ENCODE results near the gene FBXL5. TPM values are rescaled to one million over a fixed set of nuclear protein-coding genes. Genes with fewer than 3 reads are reported as not detected.

The FBXL5 gene
- polyA plus RNA-seq, 4 donors: 38.4 to 63.6 (median 53.6) TPM

DNA sequence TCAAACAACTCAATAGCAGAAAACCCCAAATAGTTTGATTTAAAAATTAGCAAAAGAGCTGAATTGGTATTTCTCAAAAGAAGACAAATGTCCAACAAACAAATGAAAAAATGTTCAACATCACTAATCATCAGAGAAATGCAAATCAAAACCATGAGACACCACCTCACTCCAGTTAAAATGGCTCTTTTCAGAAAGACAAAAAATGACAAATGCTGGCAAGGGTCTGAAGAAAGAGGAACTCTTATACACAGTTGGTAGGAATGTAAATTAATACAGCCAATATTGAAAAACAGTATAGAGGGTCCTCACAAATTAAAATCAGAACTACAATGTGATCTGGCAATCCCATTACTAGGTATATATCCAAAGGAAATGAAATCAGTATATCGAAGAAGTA is 70.4 kb downstream of the FBXL5 start:
- H3K27me3 ChIP-seq (ENCODE audit: control insufficient read depth in 3 of 3, insufficient read depth in 3 of 3, low read length in 3 of 3): no peaks in the 10 kb centered on the region
- FAIRE-seq (no peak), DNase-seq (no peak)
- H3K4me3 ChIP-seq (ENCODE audit: low read depth in 1 of 3, low read length in 3 of 3): no peak overlapping the region
- peaks cover 0 to 2% (median 2%) of the 10 kb centered on the region in 3 donors for H3K36me3 ChIP-seq (ENCODE audit: control insufficient read depth in 3 of 3, insufficient read depth in 2 of 3, low read depth in 1 of 3, low read length in 3 of 3)
- H3K27ac ChIP-seq (ENCODE audit: low read depth in 1 of 3, low read length in 2 of 3): no peak overlapping the region
- 98 to 100% (median 100%) methylated on average over 1 of the region's 1 CpG for WGBS, 3 donors
- no peaks in the 10 kb centered on the region for H3K9me3 ChIP-seq (ENCODE audit: control insufficient read depth in 2 of 2, insufficient read depth in 1 of 2, low read depth in 1 of 2, low read length in 1 of 2)
- no peaks in the 10 kb centered on the region for H3K4me1 ChIP-seq (ENCODE audit: control insufficient read depth in 3 of 3, insufficient read depth in 2 of 3, low read depth in 1 of 3, low read length in 2 of 3)

DNA sequence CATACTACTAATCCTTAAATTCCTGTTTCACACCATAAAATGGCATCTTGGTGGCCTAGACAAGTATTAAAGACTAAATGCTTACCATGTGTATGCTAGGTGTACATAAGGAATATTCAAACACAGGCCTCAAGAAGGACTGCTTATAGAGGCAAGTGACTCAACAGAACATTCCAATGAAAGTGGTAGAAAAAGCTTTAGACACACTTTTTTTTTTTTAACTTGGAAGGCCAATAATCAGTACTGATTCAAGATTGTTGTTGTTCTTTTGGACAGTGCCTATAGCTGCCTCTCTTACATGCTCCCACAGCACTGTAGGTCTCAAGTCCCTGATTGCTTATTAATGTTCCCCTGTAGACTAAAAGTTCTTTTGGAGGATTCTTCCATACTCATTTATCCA is 77.6 kb downstream of the FBXL5 start:
- no peaks in the 10 kb centered on the region for H3K9me3 ChIP-seq (ENCODE audit: control insufficient read depth in 2 of 2, insufficient read depth in 1 of 2, low read depth in 1 of 2, low read length in 1 of 2)
- H3K27ac ChIP-seq (ENCODE audit: low read depth in 1 of 3, low read length in 2 of 3): no peak overlapping the region
- no peak overlapping the region for H3K4me3 ChIP-seq (ENCODE audit: low read depth in 1 of 3, low read length in 3 of 3)
- DNase-seq: no peak
- H3K4me1 ChIP-seq (ENCODE audit: control insufficient read depth in 3 of 3, insufficient read depth in 2 of 3, low read depth in 1 of 3, low read length in 2 of 3): no peaks in the 10 kb centered on the region
- FAIRE-seq: no peak
- peaks cover 0 to 9% (median 2%) of the 10 kb centered on the region in 3 donors for H3K36me3 ChIP-seq (ENCODE audit: control insufficient read depth in 3 of 3, insufficient read depth in 2 of 3, low read depth in 1 of 3, low read length in 3 of 3)
- H3K27me3 ChIP-seq (ENCODE audit: control insufficient read depth in 3 of 3, insufficient read depth in 3 of 3, low read length in 3 of 3): no peaks in the 10 kb centered on the region

DNA sequence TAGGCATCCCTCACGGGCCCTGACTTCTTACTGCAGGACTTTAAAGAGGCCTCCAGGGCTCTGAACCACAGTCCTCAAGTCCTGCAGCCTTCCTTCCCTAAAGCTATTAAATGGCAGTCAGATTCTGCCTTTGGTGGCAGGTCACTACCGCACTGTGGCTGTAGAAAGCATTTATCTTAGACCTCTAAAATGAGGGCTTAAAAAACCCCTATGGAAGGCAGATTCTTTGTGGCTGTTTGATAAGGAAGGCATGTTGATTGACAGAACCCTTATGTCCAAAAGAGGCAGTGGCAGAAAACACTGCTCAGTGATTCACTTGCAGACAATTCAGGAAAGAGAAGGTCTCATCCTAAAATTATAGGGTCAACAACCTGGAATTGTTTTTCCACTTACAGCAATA is 79.2 kb downstream of the FBXL5 start:
- peaks cover 0 to 9% (median 0%) of the 10 kb centered on the region in 3 donors for H3K36me3 ChIP-seq (ENCODE audit: control insufficient read depth in 3 of 3, insufficient read depth in 2 of 3, low read depth in 1 of 3, low read length in 3 of 3)
- no peaks in the 10 kb centered on the region for H3K27me3 ChIP-seq (ENCODE audit: control insufficient read depth in 3 of 3, insufficient read depth in 3 of 3, low read length in 3 of 3)
- 73 to 95% (median 76%) methylated on average over 2 of the region's 2 CpGs for WGBS, 3 donors
- no peaks in the 10 kb centered on the region for H3K9me3 ChIP-seq (ENCODE audit: control insufficient read depth in 2 of 2, insufficient read depth in 1 of 2, low read depth in 1 of 2, low read length in 1 of 2)
- no peak overlapping the region for H3K27ac ChIP-seq (ENCODE audit: low read depth in 1 of 3, low read length in 2 of 3)
- FAIRE-seq (no peak), DNase-seq (no peak)
- no peaks in the 10 kb centered on the region for H3K4me1 ChIP-seq (ENCODE audit: control insufficient read depth in 3 of 3, insufficient read depth in 2 of 3, low read depth in 1 of 3, low read length in 2 of 3)
- H3K4me3 ChIP-seq (ENCODE audit: low read depth in 1 of 3, low read length in 3 of 3): no peak overlapping the region

DNA sequence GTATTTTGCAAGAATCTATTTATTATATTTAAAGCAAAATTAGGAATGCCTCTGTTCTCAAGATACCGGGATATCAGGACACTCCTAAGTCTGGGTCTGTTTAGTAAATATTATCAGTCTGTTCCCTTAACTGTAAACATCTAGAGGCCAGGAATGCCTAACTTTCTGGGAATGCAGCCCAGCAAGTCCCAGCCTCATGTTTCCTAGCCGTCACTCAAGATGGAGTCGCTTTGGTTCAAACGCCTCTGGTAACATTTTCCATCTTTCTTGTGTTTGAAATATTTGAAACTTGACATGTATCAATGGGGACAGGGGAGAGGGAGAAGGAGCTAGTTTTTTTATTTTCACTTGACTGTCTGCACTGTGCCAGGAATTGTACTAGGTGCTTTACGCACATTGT is 85.4 kb downstream of the FBXL5 start:
- H3K4me3 ChIP-seq (ENCODE audit: low read depth in 1 of 3, low read length in 3 of 3): no peak overlapping the region
- DNase-seq (no peak), FAIRE-seq (no peak)
- no peak overlapping the region for H3K27ac ChIP-seq (ENCODE audit: low read depth in 1 of 3, low read length in 2 of 3)
- no peaks in the 10 kb centered on the region for H3K4me1 ChIP-seq (ENCODE audit: control insufficient read depth in 3 of 3, insufficient read depth in 2 of 3, low read depth in 1 of 3, low read length in 2 of 3)
- WGBS, 3 donors: 91 to 98% (median 97%) methylated on average over 5 of the region's 5 CpGs
- no peaks in the 10 kb centered on the region for H3K27me3 ChIP-seq (ENCODE audit: control insufficient read depth in 3 of 3, insufficient read depth in 3 of 3, low read length in 3 of 3)
- H3K36me3 ChIP-seq (ENCODE audit: control insufficient read depth in 3 of 3, insufficient read depth in 2 of 3, low read depth in 1 of 3, low read length in 3 of 3): peaks cover 0 to 29% (median 4%) of the 10 kb centered on the region in 3 donors
- no peaks in the 10 kb centered on the region for H3K9me3 ChIP-seq (ENCODE audit: control insufficient read depth in 2 of 2, insufficient read depth in 1 of 2, low read depth in 1 of 2, low read length in 1 of 2)

DNA sequence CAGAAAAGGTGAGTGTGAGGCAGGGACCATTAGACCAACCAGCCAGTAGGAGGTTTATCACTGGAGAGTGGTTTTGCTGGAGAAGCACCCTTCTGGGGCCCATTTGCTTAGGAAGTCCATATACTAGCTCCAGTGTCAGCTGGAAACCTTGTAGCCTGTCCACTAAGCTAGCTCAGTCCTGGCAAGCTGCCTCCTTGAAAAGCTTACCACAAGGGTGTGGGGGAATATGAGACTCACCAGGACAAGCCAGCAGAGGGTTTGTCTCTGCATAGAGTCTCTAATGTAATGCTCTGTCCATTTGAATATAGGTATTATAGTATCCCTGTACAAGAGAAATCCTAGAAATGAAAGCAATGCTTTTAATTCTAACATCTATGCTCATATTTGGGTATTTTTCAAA is 86.3 kb downstream of the FBXL5 start:
- Histone ChIP-seq H3K4me3 (ENCODE audit: low read depth in 1 of 3, low read length in 3 of 3) (no peak overlapping the region), H3K27me3 (ENCODE audit: control insufficient read depth in 3 of 3, insufficient read depth in 3 of 3, low read length in 3 of 3) (no peaks in the 10 kb centered on the region), H3K4me1 (ENCODE audit: control insufficient read depth in 3 of 3, insufficient read depth in 2 of 3, low read depth in 1 of 3, low read length in 2 of 3) (no peaks in the 10 kb centered on the region), H3K27ac (ENCODE audit: low read depth in 1 of 3, low read length in 2 of 3) (no peak overlapping the region), H3K9me3 (ENCODE audit: control insufficient read depth in 2 of 2, insufficient read depth in 1 of 2, low read depth in 1 of 2, low read length in 1 of 2) (no peaks in the 10 kb centered on the region), H3K36me3 (ENCODE audit: control insufficient read depth in 3 of 3, insufficient read depth in 2 of 3, low read depth in 1 of 3, low read length in 3 of 3) (peaks cover 4 to 33% (median 5%) of the 10 kb centered on the region in 3 donors)
- no peak for FAIRE-seq
- DNase-seq: no peak

DNA sequence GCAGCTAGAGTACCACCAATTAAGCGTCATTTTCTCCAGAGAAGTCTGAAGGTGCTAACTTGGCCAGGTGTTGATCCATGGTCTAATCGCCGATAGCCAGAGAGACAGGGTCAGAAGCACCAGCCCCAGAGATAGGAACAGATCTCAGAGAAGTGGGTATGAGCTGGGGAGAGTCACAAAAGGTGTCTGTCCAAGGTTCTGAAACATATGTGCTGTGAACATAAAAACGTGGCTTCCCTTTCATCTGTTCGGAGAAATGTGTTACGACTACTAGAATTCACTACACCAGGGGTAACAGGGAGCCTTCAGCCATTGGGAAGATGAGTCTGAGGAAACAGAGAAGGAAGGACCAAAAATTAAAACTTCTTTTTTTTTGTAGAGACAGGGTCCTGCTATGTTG is 91.3 kb downstream of the FBXL5 start:
- DNase-seq: no peak
- no peaks in the 10 kb centered on the region for H3K9me3 ChIP-seq (ENCODE audit: control insufficient read depth in 2 of 2, insufficient read depth in 1 of 2, low read depth in 1 of 2, low read length in 1 of 2)
- WGBS, 3 donors: 78 to 84% (median 84%) methylated on average over 6 of the region's 6 CpGs
- FAIRE-seq: no peak
- H3K36me3 ChIP-seq (ENCODE audit: control insufficient read depth in 3 of 3, insufficient read depth in 2 of 3, low read depth in 1 of 3, low read length in 3 of 3): peaks cover 0 to 42% (median 5%) of the 10 kb centered on the region in 3 donors
- H3K4me3 ChIP-seq (ENCODE audit: low read depth in 1 of 3, low read length in 3 of 3): no peak overlapping the region
- H3K27me3 ChIP-seq (ENCODE audit: control insufficient read depth in 3 of 3, insufficient read depth in 3 of 3, low read length in 3 of 3): no peaks in the 10 kb centered on the region
- H3K4me1 ChIP-seq (ENCODE audit: control insufficient read depth in 3 of 3, insufficient read depth in 2 of 3, low read depth in 1 of 3, low read length in 2 of 3): peaks cover 0 to 2% (median 0%) of the 10 kb centered on the region in 3 donors
- H3K27ac ChIP-seq (ENCODE audit: low read depth in 1 of 3, low read length in 2 of 3): no peak overlapping the region

DNA sequence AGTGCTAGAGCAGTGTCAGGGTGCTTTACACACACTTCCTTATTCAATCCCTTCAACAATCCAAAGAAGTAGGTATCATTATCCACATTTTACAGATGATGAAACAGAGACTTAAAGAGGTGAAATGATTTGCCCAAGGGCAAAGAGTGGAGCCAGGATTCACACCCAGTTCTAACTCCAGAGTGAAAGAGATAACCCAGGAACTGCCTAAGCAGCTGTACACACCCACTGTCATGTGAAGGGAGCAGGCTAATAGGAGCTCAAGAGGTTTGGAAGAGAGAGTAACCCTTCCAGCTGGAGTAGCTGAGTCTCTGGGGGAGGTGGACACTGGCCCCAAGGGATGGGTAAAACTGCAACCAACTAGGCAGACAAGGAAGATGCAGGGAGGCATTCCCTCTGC is 92.5 kb downstream of the FBXL5 start:
- no peak overlapping the region for H3K27ac ChIP-seq (ENCODE audit: low read depth in 1 of 3, low read length in 2 of 3)
- H3K9me3 ChIP-seq (ENCODE audit: control insufficient read depth in 2 of 2, insufficient read depth in 1 of 2, low read depth in 1 of 2, low read length in 1 of 2): no peaks in the 10 kb centered on the region
- peaks cover 0 to 35% (median 5%) of the 10 kb centered on the region in 3 donors for H3K36me3 ChIP-seq (ENCODE audit: control insufficient read depth in 3 of 3, insufficient read depth in 2 of 3, low read depth in 1 of 3, low read length in 3 of 3)
- no peaks in the 10 kb centered on the region for H3K27me3 ChIP-seq (ENCODE audit: control insufficient read depth in 3 of 3, insufficient read depth in 3 of 3, low read length in 3 of 3)
- no peak overlapping the region for H3K4me3 ChIP-seq (ENCODE audit: low read depth in 1 of 3, low read length in 3 of 3)
- peak in 1 of 2 donors; percentile 75 for DNase-seq
- no peak for FAIRE-seq
- H3K4me1 ChIP-seq (ENCODE audit: control insufficient read depth in 3 of 3, insufficient read depth in 2 of 3, low read depth in 1 of 3, low read length in 2 of 3): peaks cover 2 to 8% (median 3%) of the 10 kb centered on the region in 3 donors

DNA sequence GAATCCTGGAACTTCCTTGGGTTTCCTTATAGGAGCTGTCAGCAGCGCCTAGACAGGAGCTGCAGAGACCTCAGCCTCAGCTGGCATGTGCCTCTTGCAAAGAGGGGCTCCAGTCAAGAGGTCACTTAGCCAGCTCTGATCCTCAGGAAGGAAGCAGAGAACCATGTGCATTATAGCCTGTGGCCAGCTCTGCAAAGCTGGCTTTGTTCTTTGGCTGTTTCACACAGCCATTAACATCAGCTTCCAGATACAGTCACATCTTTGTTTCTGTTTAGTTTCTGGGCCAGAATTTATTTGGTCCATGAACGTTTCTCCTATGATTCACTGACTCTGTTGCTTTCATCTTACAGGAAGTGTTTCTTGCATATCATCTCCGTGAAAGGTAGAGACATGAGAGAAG is 93.0 kb downstream of the FBXL5 start:
- DNase-seq: no peak
- Histone ChIP-seq H3K4me1 (ENCODE audit: control insufficient read depth in 3 of 3, insufficient read depth in 2 of 3, low read depth in 1 of 3, low read length in 2 of 3) (peaks cover 2 to 11% (median 3%) of the 10 kb centered on the region in 3 donors), H3K36me3 (ENCODE audit: control insufficient read depth in 3 of 3, insufficient read depth in 2 of 3, low read depth in 1 of 3, low read length in 3 of 3) (peaks cover 0 to 32% (median 5%) of the 10 kb centered on the region in 3 donors), H3K27me3 (ENCODE audit: control insufficient read depth in 3 of 3, insufficient read depth in 3 of 3, low read length in 3 of 3) (no peaks in the 10 kb centered on the region), H3K9me3 (ENCODE audit: control insufficient read depth in 2 of 2, insufficient read depth in 1 of 2, low read depth in 1 of 2, low read length in 1 of 2) (no peaks in the 10 kb centered on the region), H3K27ac (ENCODE audit: low read depth in 1 of 3, low read length in 2 of 3) (no peak overlapping the region), H3K4me3 (ENCODE audit: low read depth in 1 of 3, low read length in 3 of 3) (no peak overlapping the region)
- WGBS, 3 donors: 50 to 61% (median 59%) methylated on average over 3 of the region's 3 CpGs
- no peak for FAIRE-seq

DNA sequence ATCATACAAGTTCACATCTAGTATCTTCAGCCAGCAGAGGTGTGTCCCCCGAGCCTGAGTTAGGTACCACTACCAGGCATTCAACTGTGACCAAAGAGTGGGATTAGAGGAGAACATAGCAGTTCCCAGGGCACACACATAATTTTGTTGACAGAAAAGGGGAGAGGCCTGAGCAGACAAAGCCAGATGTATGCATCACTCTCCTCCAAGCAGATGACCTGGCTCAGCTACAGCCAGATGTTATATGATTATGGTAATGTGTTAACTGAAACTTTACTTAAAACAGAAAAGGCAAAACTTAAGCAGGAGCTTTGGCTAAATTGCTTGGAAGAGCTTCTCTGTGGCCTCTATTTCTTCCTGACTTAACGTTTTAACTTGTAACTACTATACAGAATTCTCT is 96.6 kb downstream of the FBXL5 start:
- Histone ChIP-seq H3K4me1 (ENCODE audit: control insufficient read depth in 3 of 3, insufficient read depth in 2 of 3, low read depth in 1 of 3, low read length in 2 of 3) (peaks cover 2 to 12% (median 6%) of the 10 kb centered on the region in 3 donors), H3K4me3 (ENCODE audit: low read depth in 1 of 3, low read length in 3 of 3) (no peak overlapping the region), H3K27me3 (ENCODE audit: control insufficient read depth in 3 of 3, insufficient read depth in 3 of 3, low read length in 3 of 3) (no peaks in the 10 kb centered on the region), H3K9me3 (ENCODE audit: control insufficient read depth in 2 of 2, insufficient read depth in 1 of 2, low read depth in 1 of 2, low read length in 1 of 2) (no peaks in the 10 kb centered on the region), H3K27ac (ENCODE audit: low read depth in 1 of 3, low read length in 2 of 3) (peak overlapping the region; percentile 3 to 55 (median 47)), H3K36me3 (ENCODE audit: control insufficient read depth in 3 of 3, insufficient read depth in 2 of 3, low read depth in 1 of 3, low read length in 3 of 3) (peaks cover 0 to 21% (median 0%) of the 10 kb centered on the region in 3 donors)
- WGBS, 3 donors: 73 to 91% (median 88%) methylated on average over 2 of the region's 2 CpGs
- FAIRE-seq: no peak
- no peak for DNase-seq
